Effector memory CD4-positive, alpha-beta T cell (primary cell): Measurements from ENCODE around the gene LTF.
"Not testable (repeated sequence)": the region's sequence is repeated elsewhere in the genome, so short reads cannot be mapped to it uniquely, and the experiment has no call there.

ENCODE experiments used
- DNase-seq, 3 donors: peaks; one replicate each; pipeline ENCODE4 v3.0.0-alpha.2; 2020
- H3K27ac ChIP-seq: 2 replicates; pipeline ENCODE4 v1.7.0; 2013; ENCODE audit warnings: mild to moderate bottlenecking, low read length, moderate library complexity; ENCODE audit not compliant: insufficient read depth, poor library complexity, severe bottlenecking
- H3K27me3 ChIP-seq: replicated peaks from 2 replicates; pipeline ENCODE4 v1.7.0; 2013; ENCODE audit warnings: mild to moderate bottlenecking, low read length; ENCODE audit not compliant: insufficient read depth, control insufficient read depth, poor library complexity, severe bottlenecking
- H3K36me3 ChIP-seq: 2 replicates; pipeline ENCODE4 v1.7.0; 2013; ENCODE audit warnings: mild to moderate bottlenecking, low read length, moderate library complexity; ENCODE audit not compliant: control insufficient read depth, insufficient read depth
- H3K4me1 ChIP-seq: 2 replicates; pipeline ENCODE4 v1.7.0; 2013; ENCODE audit warnings: low read length, mild to moderate bottlenecking; ENCODE audit not compliant: control insufficient read depth, insufficient read depth, poor library complexity, severe bottlenecking
- H3K4me3 ChIP-seq: 2 replicates; pipeline ENCODE4 v1.7.0; 2013; ENCODE audit warnings: low read length, low read depth, mild to moderate bottlenecking; ENCODE audit not compliant: insufficient read depth, poor library complexity, severe bottlenecking
- H3K9me3 ChIP-seq: 2 replicates; pipeline ENCODE4 v1.7.0; 2013; ENCODE audit warnings: mild to moderate bottlenecking, low read length, moderate library complexity; ENCODE audit not compliant: control insufficient read depth

LTF gene

GRCh38 chr3:46398186-46398955 lies 66.3 kb downstream of the LTF start:
- no peaks in the 10 kb centered on the region for H3K9me3 ChIP-seq
- H3K4me3 ChIP-seq, result no peak overlapping the region
- no peak for DNase-seq
- no peak overlapping the region for H3K27ac ChIP-seq
- H3K4me1 ChIP-seq, result no peaks in the 10 kb centered on the region
- no peaks in the 10 kb centered on the region for H3K36me3 ChIP-seq
- no peaks in the 10 kb centered on the region for H3K27me3 ChIP-seq

- H3K27ac ChIP-seq, result no peak overlapping the region
- H3K4me3 ChIP-seq, result no peak overlapping the region
- no peaks in the 10 kb centered on the region for H3K4me1 ChIP-seq
- H3K9me3 ChIP-seq, result no peaks in the 10 kb centered on the region
- no peaks in the 10 kb centered on the region for H3K27me3 ChIP-seq
- no peak for DNase-seq
- no peaks in the 10 kb centered on the region for H3K36me3 ChIP-seq
Measured at GRCh38 chr3:46397111-46397510, 67.6 kb downstream of the LTF start.

- Histone ChIP-seq H3K36me3 (no peaks in the 10 kb centered on the region), H3K27ac (no peak overlapping the region), H3K9me3 (no peaks in the 10 kb centered on the region), H3K27me3 (no peaks in the 10 kb centered on the region), H3K4me3 (no peak overlapping the region), H3K4me1 (no peaks in the 10 kb centered on the region)
- no peak for DNase-seq
Measured at GRCh38 chr3:46395766-46396530, 68.8 kb downstream of the LTF start.

GRCh38 chr3:46395210-46395661 lies 69.5 kb downstream of the LTF start:
- Histone ChIP-seq H3K9me3 (no peaks in the 10 kb centered on the region), H3K36me3 (no peaks in the 10 kb centered on the region), H3K27me3 (no peaks in the 10 kb centered on the region), H3K4me3 (no peak overlapping the region), H3K27ac (no peak overlapping the region), H3K4me1 (no peaks in the 10 kb centered on the region)
- DNase-seq, result no peak

- Histone ChIP-seq H3K4me1 (no peaks in the 10 kb centered on the region), H3K27ac (no peak overlapping the region), H3K4me3 (no peak overlapping the region), H3K36me3 (no peaks in the 10 kb centered on the region), H3K9me3 (no peaks in the 10 kb centered on the region), H3K27me3 (no peaks in the 10 kb centered on the region)
- DNase-seq, result no peak
Measured at GRCh38 chr3:46393554-46394434, 70.9 kb downstream of the LTF start.

- Histone ChIP-seq H3K4me3 (no peak overlapping the region), H3K36me3 (no peaks in the 10 kb centered on the region), H3K27me3 (no peaks in the 10 kb centered on the region), H3K9me3 (no peaks in the 10 kb centered on the region), H3K27ac (no peak overlapping the region), H3K4me1 (no peaks in the 10 kb centered on the region)
- DNase-seq, result no peak
Measured at GRCh38 chr3:46393011-46393410, 71.7 kb downstream of the LTF start.

GRCh38 chr3:46391526-46391925 lies 73.2 kb downstream of the LTF start:
- H3K36me3 ChIP-seq, H3K27me3 ChIP-seq, H3K9me3 ChIP-seq, H3K27ac ChIP-seq, H3K4me3 ChIP-seq, H3K4me1 ChIP-seq, DNase-seq: not testable (repeated sequence)

- Histone ChIP-seq H3K36me3 (no peaks in the 10 kb centered on the region), H3K27me3 (no peaks in the 10 kb centered on the region), H3K4me1 (no peaks in the 10 kb centered on the region), H3K4me3 (no peak overlapping the region), H3K9me3 (no peaks in the 10 kb centered on the region), H3K27ac (no peak overlapping the region)
- DNase-seq, result no peak
Measured at GRCh38 chr3:46389306-46389705, 75.4 kb downstream of the LTF start.

GRCh38 chr3:46388847-46389246 lies 75.9 kb downstream of the LTF start:
- H3K9me3 ChIP-seq, H3K4me1 ChIP-seq, H3K4me3 ChIP-seq, DNase-seq, H3K27me3 ChIP-seq, H3K36me3 ChIP-seq, H3K27ac ChIP-seq: not testable (repeated sequence)
